ENCODE results near the gene NUCKS1. TPM values are rescaled to one million over a fixed set of nuclear protein-coding genes. Genes with fewer than 3 reads are reported as not detected.
"Not testable (repeated sequence)": the region's sequence is repeated elsewhere in the genome, so short reads cannot be mapped to it uniquely, and the experiment has no call there.

Gene NUCKS1
- polyA plus RNA-seq, 1 of the 3 experiments (the other 2 are of a cell fraction), result 25.4 TPM

GRCh38 chr1:205725514-205725913, 24.5 kb downstream of the NUCKS1 start:
- peaks cover 53 to 81% of the 10 kb centered on the region in 2 experiments for H3K36me3 ChIP-seq (replicated peaks in 1 of 2; ENCODE audit: control insufficient read depth in 1 of 2, insufficient read depth in 2 of 2, low read length in 1 of 2)
- ChIA-PET POLR2A (no interaction called here), CTCF (interaction anchor here (2.5 to 10.2 kb wide), 3 partner anchors 11 to 67 kb away, joined by 9 to 92 read pairs (median 21); no protein-coding TSS in a partner anchor)

GRCh38 chr1:205720740-205721139, 29.2 kb downstream of the NUCKS1 start:
- Histone ChIP-seq H4K20me1 (ENCODE audit: insufficient read depth) (peaks cover 16% of the 10 kb centered on the region), H3K79me2 (ENCODE audit: insufficient read depth) (peaks cover 63% of the 10 kb centered on the region), H3K36me3 (replicated peaks in 1 of 2; ENCODE audit: control insufficient read depth in 1 of 2, insufficient read depth in 2 of 2, low read length in 1 of 2) (peaks cover 74 to 86% of the 10 kb centered on the region in 2 experiments), H3F3A (replicated peaks; ENCODE audit: insufficient read depth) (peaks cover 23% of the 10 kb centered on the region)
- DNase-seq; H3K4me1 ChIP-seq (ENCODE audit: control insufficient read depth in 1 of 2, insufficient read depth in 2 of 2, low read depth in 1 of 2, low read length in 1 of 2); H3K4me2 ChIP-seq; H2AFZ ChIP-seq (ENCODE audit: low read depth); H3K9ac ChIP-seq; H3K27ac ChIP-seq (ENCODE audit: low read depth in 2 of 2, low read length in 1 of 2); H3K9me2 ChIP-seq; H3K9me3 ChIP-seq; H3K27me3 ChIP-seq (ENCODE audit: insufficient read depth); POLR2A ChIA-PET; H3K4me3 ChIP-seq (ENCODE audit: low read depth in 2 of 2, low read length in 1 of 2): not testable (repeated sequence)
- CTCF ChIA-PET, result interaction anchor here (0.7 to 10.2 kb wide), 6 partner anchors 10 to 63 kb away, joined by 4 to 92 read pairs (median 5); no protein-coding TSS in a partner anchor
- 100% methylated on average over 2 of the region's 2 CpGs for WGBS (ENCODE audit: low lambda C conversion rate)

More at GRCh38 chr1:205725514-205725913, 24.5 kb downstream of the NUCKS1 start:
- no peaks in the 10 kb centered on the region for H3F3A ChIP-seq (replicated peaks; ENCODE audit: insufficient read depth)
- H2AFZ ChIP-seq (ENCODE audit: low read depth), result no peak overlapping the region
- no peaks in the 10 kb centered on the region for H3K4me1 ChIP-seq (ENCODE audit: control insufficient read depth in 1 of 2, insufficient read depth in 2 of 2, low read depth in 1 of 2, low read length in 1 of 2)
- DNase-seq, result no peak
- no peak overlapping the region for H3K4me3 ChIP-seq (ENCODE audit: low read depth in 2 of 2, low read length in 1 of 2)
- H3K9me3 ChIP-seq, result no peaks in the 10 kb centered on the region
- H3K9ac ChIP-seq, result no peak overlapping the region
- 41% methylated on average over 1 of the region's 1 CpG for WGBS (ENCODE audit: low lambda C conversion rate)
- no peaks in the 10 kb centered on the region for H3K27me3 ChIP-seq (ENCODE audit: insufficient read depth)
- H3K79me2 ChIP-seq (ENCODE audit: insufficient read depth), result peaks cover 95% of the 10 kb centered on the region
- H3K4me2 ChIP-seq, result no peak overlapping the region
- H3K27ac ChIP-seq (ENCODE audit: low read depth in 2 of 2, low read length in 1 of 2), result no peak overlapping the region
- no peaks in the 10 kb centered on the region for H3K9me2 ChIP-seq
- H4K20me1 ChIP-seq (ENCODE audit: insufficient read depth), result peaks cover 49% of the 10 kb centered on the region
- TF ChIP-seq PBX3 (IDR thresholded peaks at IDR 0.05) (no peak), POLR2AphosphoS5 (IDR thresholded peaks at IDR 0.05; ENCODE audit: low read depth, low read length) (no peak), FOXJ3 (CRISPR knock-in tag; IDR thresholded peaks at IDR 0.05) (no peak), RXRA (IDR thresholded peaks at IDR 0.05; ENCODE audit: borderline replicate concordance, low read depth) (no peak), SIN3A (IDR thresholded peaks at IDR 0.05; ENCODE audit: borderline replicate concordance, low read depth, low read length) (no peak), REST (IDR thresholded peaks at IDR 0.05; ENCODE audit: low read depth, low read length) (no peak), MEF2A (IDR thresholded peaks at IDR 0.05; ENCODE audit: borderline replicate concordance, low read depth) (no peak), GATA2 (CRISPR knock-in tag; IDR thresholded peaks at IDR 0.05) (no peak), RAD21 (IDR thresholded peaks at IDR 0.05; ENCODE audit: low read length) (no peak)
